WI38 (cell line): Measurements from ENCODE around the gene SYNC.
"Not testable (repeated sequence)": the region's sequence is repeated elsewhere in the genome, so short reads cannot be mapped to it uniquely, and the experiment has no call there.

Source experiments
- H3K4me3 ChIP-seq: 2 replicates; pipeline ENCODE4 v1.5.1; 2011; ENCODE audit warnings: low read depth, mild to moderate bottlenecking, control low read depth, low read length
- TF ChIP-seq, protein P1 (sequence below): IDR thresholded peaks from 2 replicates; pipeline ENCODE4 v1.5.1; 2012; ENCODE audit warnings: low read depth, mild to moderate bottlenecking, control low read depth, low read length

The SYNC gene

DNA sequence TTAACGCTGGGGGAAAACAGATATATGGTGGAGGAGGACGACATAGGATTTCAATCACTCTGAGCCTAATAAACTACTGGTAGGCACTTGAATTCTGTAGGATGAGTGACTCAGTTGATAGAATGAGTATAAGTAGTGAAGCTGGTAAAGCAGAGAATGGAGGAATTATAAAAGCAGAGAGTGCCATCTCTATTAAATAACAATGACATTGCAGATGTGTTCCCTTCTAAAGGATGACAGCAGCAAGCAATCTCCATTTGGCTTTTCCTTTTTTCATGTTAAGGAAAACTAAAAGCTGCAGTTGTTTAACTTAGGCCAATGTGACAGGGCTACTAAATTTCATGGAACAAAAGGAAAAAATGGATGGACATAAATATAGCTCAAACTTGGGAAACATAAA lies 69.7 kb downstream of the SYNC start:
- H3K4me3 ChIP-seq: no peak overlapping the region
- TF ChIP-seq, protein P1, sequence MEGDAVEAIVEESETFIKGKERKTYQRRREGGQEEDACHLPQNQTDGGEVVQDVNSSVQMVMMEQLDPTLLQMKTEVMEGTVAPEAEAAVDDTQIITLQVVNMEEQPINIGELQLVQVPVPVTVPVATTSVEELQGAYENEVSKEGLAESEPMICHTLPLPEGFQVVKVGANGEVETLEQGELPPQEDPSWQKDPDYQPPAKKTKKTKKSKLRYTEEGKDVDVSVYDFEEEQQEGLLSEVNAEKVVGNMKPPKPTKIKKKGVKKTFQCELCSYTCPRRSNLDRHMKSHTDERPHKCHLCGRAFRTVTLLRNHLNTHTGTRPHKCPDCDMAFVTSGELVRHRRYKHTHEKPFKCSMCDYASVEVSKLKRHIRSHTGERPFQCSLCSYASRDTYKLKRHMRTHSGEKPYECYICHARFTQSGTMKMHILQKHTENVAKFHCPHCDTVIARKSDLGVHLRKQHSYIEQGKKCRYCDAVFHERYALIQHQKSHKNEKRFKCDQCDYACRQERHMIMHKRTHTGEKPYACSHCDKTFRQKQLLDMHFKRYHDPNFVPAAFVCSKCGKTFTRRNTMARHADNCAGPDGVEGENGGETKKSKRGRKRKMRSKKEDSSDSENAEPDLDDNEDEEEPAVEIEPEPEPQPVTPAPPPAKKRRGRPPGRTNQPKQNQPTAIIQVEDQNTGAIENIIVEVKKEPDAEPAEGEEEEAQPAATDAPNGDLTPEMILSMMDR: no peak

DNA sequence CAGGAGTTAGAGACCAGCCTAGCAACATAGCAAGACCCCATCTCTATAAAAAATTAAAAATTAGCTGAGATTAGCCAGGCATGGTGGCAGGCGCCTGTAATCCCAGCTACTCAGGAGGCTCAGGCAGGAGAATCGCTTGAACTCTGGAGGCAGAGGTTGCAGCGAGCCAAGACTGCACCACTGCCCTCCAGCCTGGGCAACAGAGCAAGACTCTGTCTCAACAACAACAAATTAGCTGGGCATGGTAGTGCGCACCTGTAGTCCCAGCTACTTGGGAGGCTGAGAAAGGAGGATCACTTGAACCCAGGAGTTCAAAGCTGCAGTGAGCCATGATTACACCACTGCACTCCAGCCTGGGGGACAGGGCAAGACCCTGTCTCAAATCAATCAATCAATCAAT lies 72.4 kb downstream of the SYNC start:
- H3K4me3 ChIP-seq: not testable (repeated sequence)
